ENCODE measurements around the gene IGSF1.

IGSF1 gene

GRCh38 chrX:131226591-131226990, 62.5 kb downstream of the IGSF1 start:
- no peak overlapping the region for H3K4me3 ChIP-seq (ENCODE audit: low read depth, low read length)
- DNase-seq (ENCODE audit: low read depth) = no peak
- no peak for TF ChIP-seq CTCF (IDR thresholded peaks at IDR 0.05; ENCODE audit: insufficient read depth, low read depth, low read length, missing control alignments)

GRCh38 chrX:131225078-131225477, 64.0 kb downstream of the IGSF1 start:
- DNase-seq (ENCODE audit: low read depth) = no peak
- H3K4me3 ChIP-seq (ENCODE audit: low read depth, low read length) = no peak overlapping the region
- no peak for TF ChIP-seq CTCF (IDR thresholded peaks at IDR 0.05; ENCODE audit: insufficient read depth, low read depth, low read length, missing control alignments)
